Measurements from ENCODE around the gene NWD2.

The NWD2 gene

DNA sequence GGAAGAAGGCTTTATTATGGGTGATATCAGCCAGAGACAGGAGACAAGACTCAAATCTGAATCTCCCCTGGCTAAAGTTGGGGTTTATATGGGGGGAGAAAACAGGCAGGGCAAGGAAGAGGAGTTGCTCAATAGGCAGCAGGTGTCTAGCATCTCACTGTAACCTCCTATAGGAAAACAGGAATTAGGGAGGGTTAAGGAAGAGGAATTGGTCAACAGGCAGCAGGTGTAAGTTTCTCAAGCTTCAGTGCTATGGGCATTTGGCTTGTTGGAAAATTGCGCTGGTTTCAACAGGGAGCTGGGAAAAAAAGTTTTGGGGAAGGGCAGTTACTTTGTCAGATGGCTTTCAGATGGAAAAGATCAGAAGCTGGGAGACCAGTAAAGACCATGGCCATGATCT, 206.4 kb downstream of the NWD2 start:
- H3K36me3 ChIP-seq (ENCODE audit: insufficient read depth, low read length): no peaks in the 10 kb centered on the region
- no peaks in the 10 kb centered on the region for H3K9me3 ChIP-seq (ENCODE audit: insufficient read depth, low read depth, low read length)
- no peak overlapping the region for H3K9ac ChIP-seq (ENCODE audit: low read depth, low read length, poor library complexity, severe bottlenecking)
- H3K79me2 ChIP-seq (ENCODE audit: insufficient read depth, low read length): no peaks in the 10 kb centered on the region
- no peak overlapping the region for H2AFZ ChIP-seq (ENCODE audit: low read length)
- peaks cover 3% of the 10 kb centered on the region for H3K4me1 ChIP-seq (ENCODE audit: insufficient read depth, low read length, poor library complexity, severe bottlenecking)
- H3F3A ChIP-seq (ENCODE audit: low read depth): no peaks in the 10 kb centered on the region
- no peaks in the 10 kb centered on the region for H4K20me1 ChIP-seq (ENCODE audit: insufficient read depth, low read length, poor library complexity, severe bottlenecking)
- peaks cover 17% of the 10 kb centered on the region for H3K27me3 ChIP-seq (ENCODE audit: insufficient read depth, low read length, poor library complexity, severe bottlenecking)
- TF ChIP-seq, protein P1, sequence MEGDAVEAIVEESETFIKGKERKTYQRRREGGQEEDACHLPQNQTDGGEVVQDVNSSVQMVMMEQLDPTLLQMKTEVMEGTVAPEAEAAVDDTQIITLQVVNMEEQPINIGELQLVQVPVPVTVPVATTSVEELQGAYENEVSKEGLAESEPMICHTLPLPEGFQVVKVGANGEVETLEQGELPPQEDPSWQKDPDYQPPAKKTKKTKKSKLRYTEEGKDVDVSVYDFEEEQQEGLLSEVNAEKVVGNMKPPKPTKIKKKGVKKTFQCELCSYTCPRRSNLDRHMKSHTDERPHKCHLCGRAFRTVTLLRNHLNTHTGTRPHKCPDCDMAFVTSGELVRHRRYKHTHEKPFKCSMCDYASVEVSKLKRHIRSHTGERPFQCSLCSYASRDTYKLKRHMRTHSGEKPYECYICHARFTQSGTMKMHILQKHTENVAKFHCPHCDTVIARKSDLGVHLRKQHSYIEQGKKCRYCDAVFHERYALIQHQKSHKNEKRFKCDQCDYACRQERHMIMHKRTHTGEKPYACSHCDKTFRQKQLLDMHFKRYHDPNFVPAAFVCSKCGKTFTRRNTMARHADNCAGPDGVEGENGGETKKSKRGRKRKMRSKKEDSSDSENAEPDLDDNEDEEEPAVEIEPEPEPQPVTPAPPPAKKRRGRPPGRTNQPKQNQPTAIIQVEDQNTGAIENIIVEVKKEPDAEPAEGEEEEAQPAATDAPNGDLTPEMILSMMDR (conservative IDR thresholded peaks at IDR 0.05; ENCODE audit: low read length): no peak
- no peak for TF ChIP-seq EZH2phosphoT487 (IDR thresholded peaks at IDR 0.05; ENCODE audit: borderline replicate concordance)
- no peaks in the 10 kb centered on the region for H3K9me2 ChIP-seq (replicated peaks; ENCODE audit: low read depth, low read length)
- no peak overlapping the region for H3K4me2 ChIP-seq (ENCODE audit: low read depth, low read length, poor library complexity, severe bottlenecking)
- H3K4me3 ChIP-seq (ENCODE audit: low read length, poor library complexity, severe bottlenecking): no peak overlapping the region

DNA sequence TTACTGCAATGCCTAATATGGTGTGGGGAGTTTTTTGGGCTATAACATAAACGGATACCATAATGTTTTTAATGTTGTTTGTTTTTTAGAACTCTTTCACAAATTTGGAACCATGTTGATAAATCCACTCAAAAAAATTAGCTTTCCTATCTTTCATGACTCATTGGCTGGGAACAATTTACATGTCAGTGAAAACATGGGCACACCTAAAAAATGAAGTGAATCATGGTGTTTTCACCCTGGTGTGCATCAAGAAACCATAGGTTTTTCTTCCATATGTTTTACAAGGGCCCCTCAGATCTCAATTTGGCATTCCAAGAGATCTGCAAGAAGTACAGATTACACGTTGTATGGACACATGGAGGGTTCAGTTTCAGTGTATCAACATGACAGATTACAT, 207.1 kb downstream of the NWD2 start:
- no peak overlapping the region for H2AFZ ChIP-seq (ENCODE audit: low read length)
- no peaks in the 10 kb centered on the region for H3F3A ChIP-seq (ENCODE audit: low read depth)
- TF ChIP-seq EZH2phosphoT487 (IDR thresholded peaks at IDR 0.05; ENCODE audit: borderline replicate concordance): no peak
- TF ChIP-seq, protein P1 (conservative IDR thresholded peaks at IDR 0.05; ENCODE audit: low read length): no peak
- no peaks in the 10 kb centered on the region for H3K36me3 ChIP-seq (ENCODE audit: insufficient read depth, low read length)
- H3K4me2 ChIP-seq (ENCODE audit: low read depth, low read length, poor library complexity, severe bottlenecking): no peak overlapping the region
- H3K9me2 ChIP-seq (replicated peaks; ENCODE audit: low read depth, low read length): no peaks in the 10 kb centered on the region
- H3K9ac ChIP-seq (ENCODE audit: low read depth, low read length, poor library complexity, severe bottlenecking): no peak overlapping the region
- H4K20me1 ChIP-seq (ENCODE audit: insufficient read depth, low read length, poor library complexity, severe bottlenecking): no peaks in the 10 kb centered on the region
- no peak overlapping the region for H3K4me3 ChIP-seq (ENCODE audit: low read length, poor library complexity, severe bottlenecking)
- H3K4me1 ChIP-seq (ENCODE audit: insufficient read depth, low read length, poor library complexity, severe bottlenecking): peaks cover 3% of the 10 kb centered on the region
- no peaks in the 10 kb centered on the region for H3K9me3 ChIP-seq (ENCODE audit: insufficient read depth, low read depth, low read length)
- H3K79me2 ChIP-seq (ENCODE audit: insufficient read depth, low read length): no peaks in the 10 kb centered on the region
- H3K27me3 ChIP-seq (ENCODE audit: insufficient read depth, low read length, poor library complexity, severe bottlenecking): peaks cover 17% of the 10 kb centered on the region

DNA sequence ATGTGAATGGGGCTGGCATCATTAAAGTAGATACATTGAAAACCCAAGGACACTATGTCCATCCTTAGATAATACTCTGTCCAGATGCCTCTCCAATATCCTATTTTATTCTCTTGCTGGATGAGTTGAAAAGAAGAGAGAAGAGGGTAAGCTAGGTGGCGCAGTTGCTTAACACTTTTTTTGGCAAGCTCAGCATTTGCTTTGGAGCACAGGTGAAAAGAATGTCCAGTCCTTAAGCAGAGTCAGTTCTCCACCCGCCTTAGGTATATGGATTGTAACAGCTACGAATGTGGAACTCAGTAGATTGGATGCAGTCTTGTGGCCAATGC, 208.4 kb downstream of the NWD2 start:
- Histone ChIP-seq H3K4me1 (ENCODE audit: insufficient read depth, low read length, poor library complexity, severe bottlenecking) (peaks cover 3% of the 10 kb centered on the region), H3K9ac (ENCODE audit: low read depth, low read length, poor library complexity, severe bottlenecking) (no peak overlapping the region), H4K20me1 (ENCODE audit: insufficient read depth, low read length, poor library complexity, severe bottlenecking) (no peaks in the 10 kb centered on the region), H3K36me3 (ENCODE audit: insufficient read depth, low read length) (no peaks in the 10 kb centered on the region), H3K27me3 (ENCODE audit: insufficient read depth, low read length, poor library complexity, severe bottlenecking) (peaks cover 17% of the 10 kb centered on the region), H3K4me2 (ENCODE audit: low read depth, low read length, poor library complexity, severe bottlenecking) (peak overlapping the region; percentile 53), H3F3A (ENCODE audit: low read depth) (no peaks in the 10 kb centered on the region), H3K79me2 (ENCODE audit: insufficient read depth, low read length) (no peaks in the 10 kb centered on the region), H3K9me2 (replicated peaks; ENCODE audit: low read depth, low read length) (no peaks in the 10 kb centered on the region), H3K9me3 (ENCODE audit: insufficient read depth, low read depth, low read length) (no peaks in the 10 kb centered on the region), H3K4me3 (ENCODE audit: low read length, poor library complexity, severe bottlenecking) (peak overlapping the region; percentile 26), H2AFZ (ENCODE audit: low read length) (0 out of 2 replicates have a peak overlapping the region, but pooled peaks have one; percentile 20)
- TF ChIP-seq, protein P1 (conservative IDR thresholded peaks at IDR 0.05; ENCODE audit: low read length): peak; percentile 81
- no peak for TF ChIP-seq EZH2phosphoT487 (IDR thresholded peaks at IDR 0.05; ENCODE audit: borderline replicate concordance)
